HepG2 (cell line): ENCODE results near the gene CAVIN1. TPM values are rescaled to one million over a fixed set of nuclear protein-coding genes. Genes with fewer than 3 reads are reported as not detected.

ENCODE experiments used
- CC2D1A ChIP-seq: sonication (generic); formaldehyde crosslinking; IDR thresholded peaks from 2 replicates; pipeline ENCODE4 v1.8.1; 2023; ENCODE audit warnings: mild to moderate bottlenecking, missing genetic modification reagents
- CEBPB ChIP-seq: IDR thresholded peaks from 2 replicates; pipeline ENCODE4 v1.6.1; 2011; ENCODE audit warnings: low read depth, low read length, improper control_type of control experiment, borderline replicate concordance
- CREB1 ChIP-seq, 2 experiments: fragments of 450-650 bp in 1 of 2; IDR thresholded peaks; 2 replicates each; pipeline ENCODE4 v1.6.1; 2016 to 2017; ENCODE audit warnings: control low read depth in 1 of 2, mild to moderate bottlenecking in 1 of 2, missing compliant biosample characterization in 1 of 2, missing genetic modification characterization in 1 of 2
- CREM ChIP-seq, 2 experiments: sonication (generic) in 1 of 2; formaldehyde crosslinking in 1 of 2; IDR thresholded peaks; 2 replicates each; pipeline versions ENCODE4 v1.4.0 to v1.6.1; 2016 to 2020; ENCODE audit warnings: antibody characterized with exemption in 1 of 2, mild to moderate bottlenecking in 1 of 2, missing genetic modification reagents in 1 of 2
- GABPB1 ChIP-seq: IDR thresholded peaks from 2 replicates; pipeline ENCODE4 v1.6.1; 2016; ENCODE audit warnings: mild to moderate bottlenecking, missing genetic modification reagents, moderate library complexity, missing compliant biosample characterization
- KDM2A ChIP-seq: sonication (generic); formaldehyde crosslinking; IDR thresholded peaks from 2 replicates; pipeline ENCODE4 v1.4.0; 2020; ENCODE audit warnings: low read depth, missing genetic modification reagents, borderline replicate concordance
- LCORL ChIP-seq, 2 experiments: fragments of 450-650 bp in 1 of 2; sonication (generic) in 1 of 2; formaldehyde crosslinking in 1 of 2; IDR thresholded peaks; 2 replicates each; pipeline versions ENCODE4 v1.5.0 to v1.6.1; 2017 to 2020; ENCODE audit warnings: antibody characterized with exemption in 1 of 2, missing genetic modification reagents in 1 of 2
- MXI1 ChIP-seq: IDR thresholded peaks from 3 replicates; pipeline ENCODE4 v1.6.1; 2012; ENCODE audit warnings: low read depth, low read length, inconsistent platforms, borderline replicate concordance
- SMC3 ChIP-seq: IDR thresholded peaks from 2 replicates; pipeline ENCODE4 v1.6.1; 2011; ENCODE audit warnings: low read length, improper control_type of control experiment
- SUZ12 ChIP-seq: fragments of 150-350 bp; IDR thresholded peaks from 2 replicates; pipeline ENCODE4 v1.6.1; 2014; ENCODE audit warnings: low read depth, low read length
- TP53 ChIP-seq: sonication (generic); formaldehyde crosslinking; conservative IDR thresholded peaks from 2 replicates; pipeline ENCODE4 v1.4.0; 2020; ENCODE audit warnings: missing genetic modification reagents
- ZMYM2 ChIP-seq: sonication (generic); formaldehyde crosslinking; IDR thresholded peaks from 2 replicates; pipeline ENCODE4 v1.8.0; 2022; ENCODE audit warnings: mild to moderate bottlenecking, missing genetic modification reagents
- ZNF136 ChIP-seq: sonication (generic); formaldehyde crosslinking; IDR thresholded peaks from 2 replicates; pipeline ENCODE4 v1.8.1; 2022; ENCODE audit warnings: low read depth, mild to moderate bottlenecking, moderate library complexity, missing genetic modification reagents
- polyA plus RNA-seq, 8 experiments: library from polyadenylated mRNA; depleted of rRNA in 3 of 8; stranded (reverse) in 7 of 8; unstranded in 1 of 8; fragments of >200 nt; fragmentation: Illumina TruSeq in 4 of 8; extraction: Trizol in 4 of 8; gene quantifications; 2 replicates each; pipeline versions ENCODE4 v1.2.1 to v1.2.3, GENCODE V29; 2011 to 2016; ENCODE audit warnings: low read depth in 4 of 8, missing spikeins in 1 of 8, mixed read lengths in 1 of 8; ENCODE audit not compliant: insufficient read depth in 1 of 8
- total RNA-seq, 5 experiments: library from RNA; depleted of rRNA; stranded (reverse); fragments of >200 nt; fragmentation: Illumina TruSeq; extraction: Trizol; gene quantifications; 2 replicates each; pipeline ENCODE4 v1.2.3, GENCODE V29; 2016; ENCODE audit warnings: low read depth in 1 of 5
- TF ChIP-seq, protein P1 (sequence below): sonication (generic); formaldehyde crosslinking; IDR thresholded peaks from 2 replicates; pipeline ENCODE4 v1.5.0; 2020; ENCODE audit warnings: missing genetic modification reagents
- TF ChIP-seq, protein P2 (sequence below): sonication (generic); formaldehyde crosslinking; IDR thresholded peaks from 2 replicates; pipeline ENCODE4 v1.5.0; 2020; ENCODE audit warnings: mild to moderate bottlenecking, missing genetic modification reagents, borderline replicate concordance
- TF ChIP-seq, protein P3 (sequence below), 2 experiments: sonication (generic) in 1 of 2; formaldehyde crosslinking in 1 of 2; IDR thresholded peaks; 2 replicates each; pipeline versions ENCODE4 v1.5.1 to v1.6.1; 2011 to 2020; ENCODE audit warnings: borderline replicate concordance in 1 of 2, low read depth in 1 of 2, low read length in 1 of 2, mild to moderate bottlenecking in 1 of 2, missing genetic modification reagents in 1 of 2, moderate library complexity in 1 of 2

CAVIN1 gene
- total and polyA plus RNA-seq, 2 of the 13 experiments (the other 11 are each of a cell fraction or from before 2014, with no cell fraction given), result 15.9 to 25.5 TPM

DNA sequence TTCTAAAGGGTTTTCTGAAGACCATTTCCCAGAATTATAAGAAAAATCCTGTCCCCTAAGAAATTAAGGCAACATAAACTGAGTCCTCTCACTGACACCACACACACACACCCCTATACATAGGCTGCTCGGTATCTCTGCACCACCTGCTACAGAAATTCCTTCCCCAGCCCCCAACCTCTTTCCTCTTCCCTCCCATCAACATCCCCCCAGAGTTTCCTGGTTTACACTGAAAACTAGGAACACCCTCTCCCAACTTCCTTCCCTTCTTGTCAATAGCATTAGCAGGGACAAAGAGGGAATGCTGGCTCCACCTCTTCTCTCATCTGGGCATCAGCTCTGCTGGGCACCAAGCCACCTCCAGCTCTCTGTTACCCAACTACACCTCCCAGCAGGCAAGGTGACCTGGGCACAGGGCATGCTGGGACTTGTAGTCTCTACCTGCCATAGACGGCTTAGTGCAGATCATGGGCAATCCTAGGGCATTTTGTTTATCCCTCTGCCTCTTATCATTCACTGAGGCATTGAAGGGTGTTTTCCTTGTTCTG is 15.7 kb downstream of the CAVIN1 start (continued):
- no peak for TF ChIP-seq TP53 (CRISPR knock-in tag)
- no peak for TF ChIP-seq CREB1 (IDR thresholded peaks at IDR 0.05)
- peak; percentile 46; the same call in 1 of the 2 replicates for TF ChIP-seq CREB1 (CRISPR knock-in tag; IDR thresholded peaks at IDR 0.05)
- peak; percentile 73; the same call in 1 of the 2 replicates for TF ChIP-seq SUZ12
- no peak for TF ChIP-seq LCORL (IDR thresholded peaks at IDR 0.05)
- no peak for TF ChIP-seq LCORL (CRISPR knock-in tag; IDR thresholded peaks at IDR 0.05)
- 0 out of 2 replicates have a peak, but pooled peaks have one; percentile 52 for TF ChIP-seq KDM2A (CRISPR knock-in tag)
- peak; percentile 78 for TF ChIP-seq GABPB1 (CRISPR knock-in tag)
- TF ChIP-seq MXI1, result no peak
- TF ChIP-seq CREM (IDR thresholded peaks at IDR 0.05), result peak; percentile 92
- TF ChIP-seq CREM (CRISPR knock-in tag; IDR thresholded peaks at IDR 0.05), result no peak
- TF ChIP-seq, protein P1, sequence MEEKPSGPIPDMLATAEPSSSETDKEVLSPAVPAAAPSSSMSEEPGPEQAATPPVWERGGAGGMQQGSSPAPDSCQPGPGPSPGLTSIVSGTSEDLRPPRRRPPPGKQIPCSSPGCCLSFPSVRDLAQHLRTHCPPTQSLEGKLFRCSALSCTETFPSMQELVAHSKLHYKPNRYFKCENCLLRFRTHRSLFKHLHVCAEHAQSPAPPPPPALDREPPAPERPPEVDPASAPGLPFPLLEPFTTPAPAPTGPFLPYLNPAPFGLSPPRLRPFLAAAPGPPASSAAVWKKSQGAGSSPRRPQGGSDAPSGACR, result no peak
- no peak for TF ChIP-seq ZNF136 (CRISPR knock-in tag)
- 0 out of 2 replicates have a peak, but pooled peaks have one; percentile 8 for TF ChIP-seq SMC3
- TF ChIP-seq CEBPB, result peak; percentile 64
- TF ChIP-seq, protein P2, sequence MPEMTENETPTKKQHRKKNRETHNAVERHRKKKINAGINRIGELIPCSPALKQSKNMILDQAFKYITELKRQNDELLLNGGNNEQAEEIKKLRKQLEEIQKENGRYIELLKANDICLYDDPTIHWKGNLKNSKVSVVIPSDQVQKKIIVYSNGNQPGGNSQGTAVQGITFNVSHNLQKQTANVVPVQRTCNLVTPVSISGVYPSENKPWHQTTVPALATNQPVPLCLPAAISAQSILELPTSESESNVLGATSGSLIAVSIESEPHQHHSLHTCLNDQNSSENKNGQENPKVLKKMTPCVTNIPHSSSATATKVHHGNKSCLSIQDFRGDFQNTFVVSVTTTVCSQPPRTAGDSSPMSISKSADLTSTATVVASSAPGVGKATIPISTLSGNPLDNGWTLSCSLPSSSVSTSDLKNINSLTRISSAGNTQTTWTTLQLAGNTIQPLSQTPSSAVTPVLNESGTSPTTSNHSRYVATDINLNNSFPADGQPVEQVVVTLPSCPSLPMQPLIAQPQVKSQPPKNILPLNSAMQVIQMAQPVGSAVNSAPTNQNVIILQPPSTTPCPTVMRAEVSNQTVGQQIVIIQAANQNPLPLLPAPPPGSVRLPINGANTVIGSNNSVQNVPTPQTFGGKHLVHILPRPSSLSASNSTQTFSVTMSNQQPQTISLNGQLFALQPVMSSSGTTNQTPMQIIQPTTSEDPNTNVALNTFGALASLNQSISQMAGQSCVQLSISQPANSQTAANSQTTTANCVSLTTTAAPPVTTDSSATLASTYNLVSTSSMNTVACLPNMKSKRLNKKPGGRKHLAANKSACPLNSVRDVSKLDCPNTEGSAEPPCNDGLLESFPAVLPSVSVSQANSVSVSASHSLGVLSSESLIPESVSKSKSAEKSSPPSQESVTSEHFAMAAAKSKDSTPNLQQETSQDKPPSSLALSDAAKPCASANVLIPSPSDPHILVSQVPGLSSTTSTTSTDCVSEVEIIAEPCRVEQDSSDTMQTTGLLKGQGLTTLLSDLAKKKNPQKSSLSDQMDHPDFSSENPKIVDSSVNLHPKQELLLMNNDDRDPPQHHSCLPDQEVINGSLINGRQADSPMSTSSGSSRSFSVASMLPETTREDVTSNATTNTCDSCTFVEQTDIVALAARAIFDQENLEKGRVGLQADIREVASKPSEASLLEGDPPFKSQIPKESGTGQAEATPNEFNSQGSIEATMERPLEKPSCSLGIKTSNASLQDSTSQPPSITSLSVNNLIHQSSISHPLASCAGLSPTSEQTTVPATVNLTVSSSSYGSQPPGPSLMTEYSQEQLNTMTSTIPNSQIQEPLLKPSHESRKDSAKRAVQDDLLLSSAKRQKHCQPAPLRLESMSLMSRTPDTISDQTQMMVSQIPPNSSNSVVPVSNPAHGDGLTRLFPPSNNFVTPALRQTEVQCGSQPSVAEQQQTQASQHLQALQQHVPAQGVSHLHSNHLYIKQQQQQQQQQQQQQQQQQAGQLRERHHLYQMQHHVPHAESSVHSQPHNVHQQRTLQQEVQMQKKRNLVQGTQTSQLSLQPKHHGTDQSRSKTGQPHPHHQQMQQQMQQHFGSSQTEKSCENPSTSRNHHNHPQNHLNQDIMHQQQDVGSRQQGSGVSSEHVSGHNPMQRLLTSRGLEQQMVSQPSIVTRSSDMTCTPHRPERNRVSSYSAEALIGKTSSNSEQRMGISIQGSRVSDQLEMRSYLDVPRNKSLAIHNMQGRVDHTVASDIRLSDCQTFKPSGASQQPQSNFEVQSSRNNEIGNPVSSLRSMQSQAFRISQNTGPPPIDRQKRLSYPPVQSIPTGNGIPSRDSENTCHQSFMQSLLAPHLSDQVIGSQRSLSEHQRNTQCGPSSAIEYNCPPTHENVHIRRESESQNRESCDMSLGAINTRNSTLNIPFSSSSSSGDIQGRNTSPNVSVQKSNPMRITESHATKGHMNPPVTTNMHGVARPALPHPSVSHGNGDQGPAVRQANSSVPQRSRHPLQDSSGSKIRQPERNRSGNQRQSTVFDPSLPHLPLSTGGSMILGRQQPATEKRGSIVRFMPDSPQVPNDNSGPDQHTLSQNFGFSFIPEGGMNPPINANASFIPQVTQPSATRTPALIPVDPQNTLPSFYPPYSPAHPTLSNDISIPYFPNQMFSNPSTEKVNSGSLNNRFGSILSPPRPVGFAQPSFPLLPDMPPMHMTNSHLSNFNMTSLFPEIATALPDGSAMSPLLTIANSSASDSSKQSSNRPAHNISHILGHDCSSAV (CRISPR knock-in tag), result no peak
- TF ChIP-seq CC2D1A (CRISPR knock-in tag), result no peak
- no peak for TF ChIP-seq ZMYM2 (CRISPR knock-in tag)
- TF ChIP-seq, protein P3, sequence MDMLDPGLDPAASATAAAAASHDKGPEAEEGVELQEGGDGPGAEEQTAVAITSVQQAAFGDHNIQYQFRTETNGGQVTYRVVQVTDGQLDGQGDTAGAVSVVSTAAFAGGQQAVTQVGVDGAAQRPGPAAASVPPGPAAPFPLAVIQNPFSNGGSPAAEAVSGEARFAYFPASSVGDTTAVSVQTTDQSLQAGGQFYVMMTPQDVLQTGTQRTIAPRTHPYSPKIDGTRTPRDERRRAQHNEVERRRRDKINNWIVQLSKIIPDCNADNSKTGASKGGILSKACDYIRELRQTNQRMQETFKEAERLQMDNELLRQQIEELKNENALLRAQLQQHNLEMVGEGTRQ (IDR thresholded peaks at IDR 0.05; ENCODE audit: low read depth, low read length), result no peak
- TF ChIP-seq, protein P3 (CRISPR knock-in tag; IDR thresholded peaks at IDR 0.05; ENCODE audit: borderline replicate concordance), result peak; percentile 43; the same call in 1 of the 2 replicates
